Gastroesophageal sphincter (tissue), 4 donors: ENCODE results near the gene NCF4. TPM values are rescaled to one million over a fixed set of nuclear protein-coding genes. Genes with fewer than 3 reads are reported as not detected.

ENCODE experiments used
- ATAC-seq: fragments of 150-250 bp; one replicate; pipeline ENCODE4 v1.9.1; 2016; ENCODE audit warnings: mild to moderate bottlenecking, moderate library complexity
- H3K27ac ChIP-seq, 4 donors: fragments of 200-600 bp; sonication (generic) in 3 of 4; 1 replicate in 3 of 4; 2 replicates in 1 of 4; pipeline ENCODE4 v1.5.1; 2016 to 2019
- H3K27me3 ChIP-seq: fragments of 200-600 bp; sonication (generic); one replicate; pipeline ENCODE4 v1.5.1; 2019
- H3K36me3 ChIP-seq, 2 donors: fragments of 200-600 bp; sonication (generic); one replicate each; pipeline ENCODE4 v1.5.1; 2019; ENCODE audit warnings: control low read depth in 1 of 2
- H3K4me1 ChIP-seq, 3 donors: fragments of 200-600 bp; sonication (generic); 1 replicate in 2 of 3; 2 replicates in 1 of 3; pipeline ENCODE4 v1.5.1; 2016 to 2019; ENCODE audit warnings: control low read depth in 2 of 3
- H3K4me3 ChIP-seq, 2 donors: fragments of 200-600 bp; sonication (generic); one replicate each; pipeline ENCODE4 v1.5.1; 2019; ENCODE audit warnings: mild to moderate bottlenecking in 1 of 2, moderate library complexity in 1 of 2
- H3K9me3 ChIP-seq, 3 donors: fragments of 200-600 bp; sonication (generic); one replicate each; pipeline ENCODE4 v1.5.1; 2017 to 2019; ENCODE audit warnings: control low read depth in 2 of 3
- EP300 ChIP-seq: sonication (generic); formaldehyde crosslinking; IDR thresholded peaks from one replicate; pipeline ENCODE4 v1.6.1; 2017; ENCODE audit warnings: antibody characterized with exemption, mild to moderate bottlenecking
- POLR2A ChIP-seq, 2 donors: fragments of 450-650 bp; IDR thresholded peaks; one replicate each; pipeline ENCODE4 v1.6.1; 2017; ENCODE audit warnings: antibody characterized with exemption in 2 of 2, mild to moderate bottlenecking in 2 of 2, moderate library complexity in 1 of 2
- POLR2AphosphoS5 ChIP-seq: sonication (generic); formaldehyde crosslinking; IDR thresholded peaks from one replicate; pipeline ENCODE4 v1.6.1; 2017; ENCODE audit warnings: antibody characterized with exemption
- WGBS, 2 donors: methylation state at CpG; one replicate each; pipeline ENCODE4 v1.1.5; 2018; ENCODE audit warnings: low coverage in 1 of 2; 5-methylcytosine and 5-hydroxymethylcytosine counted together
- total RNA-seq, 4 donors: library from RNA; depleted of rRNA; stranded (reverse); fragments of >200 nt; gene quantifications; one replicate each; pipeline ENCODE4 v1.1.0, GENCODE V29; 2016
- TF ChIP-seq, protein P1 (sequence below), 4 experiments: fragments of 200-600 bp in 2 of 4; fragments of 450-650 bp in 2 of 4; sonication (generic) in 1 of 4; IDR thresholded peaks; one replicate each; pipeline ENCODE4 v1.5.1; 2017 to 2019; ENCODE audit warnings: antibody characterized with exemption in 4 of 4, mild to moderate bottlenecking in 2 of 4, moderate library complexity in 2 of 4

NCF4 gene
- total RNA-seq, 4 donors from 2014 or later: 5.4 to 20.5 (median 10.6) TPM

DNA sequence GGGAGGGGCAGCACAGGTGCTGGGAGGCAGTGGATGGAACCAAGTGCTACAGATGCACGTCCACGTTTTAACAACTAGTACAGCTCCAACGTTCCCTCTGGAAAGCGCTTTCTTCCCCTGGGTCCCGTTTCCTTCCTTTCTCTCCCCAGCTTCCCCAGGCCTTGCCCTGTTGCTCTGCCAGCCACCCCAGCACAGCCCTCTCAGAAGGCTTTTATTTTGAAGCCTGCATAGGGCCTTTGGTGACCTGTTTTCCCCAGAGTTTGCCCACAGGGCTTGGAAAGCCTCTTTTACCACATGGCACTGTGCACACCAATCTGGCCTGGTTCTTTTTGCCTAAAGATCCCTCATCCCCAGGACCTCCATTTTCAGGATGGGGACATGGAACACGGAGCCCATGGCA is 13.9 kb upstream of the NCF4 start:
- 32 to 33% methylated on average over 2 to 3 of the region's 6 CpGs for WGBS, 2 donors
- H3K27ac ChIP-seq: no peak overlapping the region
- H3K4me3 ChIP-seq: no peak overlapping the region
- TF ChIP-seq, protein P1, sequence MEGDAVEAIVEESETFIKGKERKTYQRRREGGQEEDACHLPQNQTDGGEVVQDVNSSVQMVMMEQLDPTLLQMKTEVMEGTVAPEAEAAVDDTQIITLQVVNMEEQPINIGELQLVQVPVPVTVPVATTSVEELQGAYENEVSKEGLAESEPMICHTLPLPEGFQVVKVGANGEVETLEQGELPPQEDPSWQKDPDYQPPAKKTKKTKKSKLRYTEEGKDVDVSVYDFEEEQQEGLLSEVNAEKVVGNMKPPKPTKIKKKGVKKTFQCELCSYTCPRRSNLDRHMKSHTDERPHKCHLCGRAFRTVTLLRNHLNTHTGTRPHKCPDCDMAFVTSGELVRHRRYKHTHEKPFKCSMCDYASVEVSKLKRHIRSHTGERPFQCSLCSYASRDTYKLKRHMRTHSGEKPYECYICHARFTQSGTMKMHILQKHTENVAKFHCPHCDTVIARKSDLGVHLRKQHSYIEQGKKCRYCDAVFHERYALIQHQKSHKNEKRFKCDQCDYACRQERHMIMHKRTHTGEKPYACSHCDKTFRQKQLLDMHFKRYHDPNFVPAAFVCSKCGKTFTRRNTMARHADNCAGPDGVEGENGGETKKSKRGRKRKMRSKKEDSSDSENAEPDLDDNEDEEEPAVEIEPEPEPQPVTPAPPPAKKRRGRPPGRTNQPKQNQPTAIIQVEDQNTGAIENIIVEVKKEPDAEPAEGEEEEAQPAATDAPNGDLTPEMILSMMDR (IDR thresholded peaks at IDR 0.05): no peak
- TF ChIP-seq EP300 (no peak), POLR2AphosphoS5 (no peak)
- H3K4me1 ChIP-seq: no peaks in the 10 kb centered on the region
- no peaks in the 10 kb centered on the region for H3K36me3 ChIP-seq
- H3K9me3 ChIP-seq: no peaks in the 10 kb centered on the region
- H3K27me3 ChIP-seq: peaks cover 83% of the 10 kb centered on the region
- ATAC-seq: no peak

DNA sequence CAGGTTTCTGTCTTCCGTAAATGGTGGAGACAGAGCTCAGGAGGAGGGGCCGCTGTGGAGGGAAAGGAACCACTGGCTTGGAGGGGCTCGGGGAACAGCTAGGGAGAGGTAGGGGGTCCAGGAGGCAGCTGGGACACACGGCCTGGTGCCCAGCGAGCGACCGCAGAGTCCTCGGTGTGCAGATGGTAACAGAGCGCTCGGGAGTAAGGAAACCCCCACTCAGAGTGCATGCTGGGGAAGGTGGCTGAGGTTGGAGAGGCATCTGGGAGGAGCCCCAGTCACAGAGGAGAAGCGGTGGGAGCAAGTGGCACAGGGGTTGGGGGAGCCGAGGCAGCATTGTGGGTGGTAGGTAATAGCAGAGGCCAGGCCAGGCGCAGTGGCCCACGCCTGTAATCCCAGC is 10.8 kb upstream of the NCF4 start:
- Histone ChIP-seq H3K27ac (no peak overlapping the region), H3K36me3 (no peaks in the 10 kb centered on the region), H3K9me3 (peaks cover 0 to 4% (median 0%) of the 10 kb centered on the region in 3 donors), H3K27me3 (peaks cover 85% of the 10 kb centered on the region), H3K4me1 (peaks cover 0 to 6% (median 0%) of the 10 kb centered on the region in 3 donors), H3K4me3 (no peak overlapping the region)
- ATAC-seq: no peak
- TF ChIP-seq POLR2A (IDR thresholded peaks at IDR 0.05): no peak
- TF ChIP-seq EP300: no peak
- no peak for TF ChIP-seq POLR2AphosphoS5
- TF ChIP-seq, protein P1 (IDR thresholded peaks at IDR 0.05): no peak
- 74 to 78% methylated on average over 7 to 9 of the region's 14 CpGs for WGBS, 2 donors

DNA sequence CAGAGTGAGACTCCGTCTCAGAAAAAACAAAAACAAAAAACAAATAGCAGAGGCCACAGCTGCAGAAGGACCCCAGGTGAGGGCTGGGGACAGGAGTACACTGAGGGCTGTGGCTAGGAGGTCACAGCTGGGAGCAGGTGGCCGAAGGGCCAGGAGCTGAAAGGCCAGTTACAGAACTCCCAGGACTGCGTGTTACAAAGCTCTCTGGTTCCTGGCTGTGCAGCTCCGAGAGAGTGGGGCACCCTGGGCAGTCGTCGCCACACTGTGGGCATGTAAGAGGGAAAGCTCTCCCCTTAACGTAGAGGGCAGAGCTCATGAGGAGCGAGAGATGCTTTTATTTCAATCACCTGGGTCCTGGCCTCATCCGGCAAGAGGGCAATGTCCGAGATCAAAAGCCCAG is 10.1 kb upstream of the NCF4 start:
- Histone ChIP-seq H3K36me3 (no peaks in the 10 kb centered on the region), H3K9me3 (peaks cover 0 to 4% (median 0%) of the 10 kb centered on the region in 3 donors), H3K4me1 (peaks cover 0 to 7% (median 0%) of the 10 kb centered on the region in 3 donors), H3K4me3 (no peak overlapping the region), H3K27ac (no peak overlapping the region), H3K27me3 (peaks cover 85% of the 10 kb centered on the region)
- 71 to 81% methylated on average over 7 to 9 of the region's 10 CpGs for WGBS, 2 donors
- TF ChIP-seq, protein P1 (IDR thresholded peaks at IDR 0.05): no peak
- TF ChIP-seq EP300 (no peak), POLR2AphosphoS5 (no peak), POLR2A (IDR thresholded peaks at IDR 0.05) (no peak)
- ATAC-seq: no peak

DNA sequence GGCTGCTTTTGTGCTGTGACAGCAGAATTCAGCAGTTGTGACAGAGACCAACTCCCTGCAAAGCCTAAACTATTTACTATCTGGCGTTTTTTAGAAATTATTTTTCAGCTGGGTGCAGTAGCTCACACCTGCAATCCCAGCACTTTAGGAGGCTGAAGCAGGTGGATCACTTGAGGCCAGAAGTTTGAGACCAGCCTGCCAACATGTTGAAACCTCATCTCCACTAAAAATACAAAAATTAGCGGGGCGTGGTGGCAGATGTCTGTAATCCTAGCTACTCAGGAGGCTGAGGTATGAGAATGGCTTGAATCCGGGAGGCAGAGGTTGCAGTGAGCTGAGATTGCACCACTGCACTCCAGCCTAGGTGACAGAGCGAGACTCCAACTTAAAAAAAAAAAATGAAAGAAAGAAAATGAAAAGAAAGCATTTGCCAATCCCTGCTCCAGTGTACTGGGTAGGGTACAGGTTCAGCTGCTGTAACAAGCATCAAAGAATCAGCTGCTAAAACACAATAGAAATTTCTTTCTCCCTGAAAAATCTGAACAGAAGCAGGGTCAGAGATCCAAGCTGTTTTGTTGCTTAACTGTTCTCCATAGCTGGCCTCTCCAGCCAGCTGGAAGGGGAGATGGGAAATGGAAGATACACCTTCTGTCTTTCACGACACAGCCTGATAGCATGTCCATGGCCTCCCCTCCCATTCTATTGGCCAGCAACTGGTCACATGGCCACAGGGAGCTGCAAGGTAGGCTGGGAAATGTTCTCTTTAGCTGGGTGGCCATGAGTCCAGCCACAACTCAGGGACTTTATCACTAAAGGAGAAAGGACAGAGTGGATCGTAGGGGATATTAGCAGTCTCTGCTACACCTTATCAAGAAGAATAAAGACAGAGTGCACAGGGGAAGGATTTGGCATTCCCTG is 8.5 kb upstream of the NCF4 start:
- H3K9me3 ChIP-seq: peaks cover 0 to 4% (median 0%) of the 10 kb centered on the region in 3 donors
- H3K36me3 ChIP-seq: no peaks in the 10 kb centered on the region
- peaks cover 0 to 18% (median 0%) of the 10 kb centered on the region in 3 donors for H3K4me1 ChIP-seq
- H3K27me3 ChIP-seq: peaks cover 76% of the 10 kb centered on the region
- no peak for TF ChIP-seq POLR2A (IDR thresholded peaks at IDR 0.05)
- TF ChIP-seq, protein P1 (IDR thresholded peaks at IDR 0.05): no peak
- TF ChIP-seq POLR2AphosphoS5: no peak
- no peak for TF ChIP-seq EP300
- ATAC-seq: no peak
- 71 to 84% methylated on average over 3 of the region's 7 CpGs for WGBS, 2 donors
- no peak overlapping the region for H3K4me3 ChIP-seq
- H3K27ac ChIP-seq: no peak overlapping the region
